Natural killer cell (primary cell): ENCODE results near the gene MBD3. TPM values are rescaled to one million over a fixed set of nuclear protein-coding genes. Genes with fewer than 3 reads are reported as not detected.

Source experiments
- ATAC-seq, 3 donors: fragments of 150-1000 bp in 2 of 3; fragments of 200-7000 bp in 1 of 3; cut with Tn5 transposase; 1 replicate in 1 of 3; 2 replicates in 2 of 3; pipeline ENCODE4 v1.10.0; 2021; ENCODE audit warnings: mild to moderate bottlenecking in 2 of 3, moderate library complexity in 2 of 3
- DNase-seq, 2 donors: peaks; one replicate each; pipeline versions ENCODE4 v3.0.0 to v3.0.0-alpha.2; 2013 to 2021; ENCODE audit warnings: mixed read lengths in 1 of 2
- H3K27ac ChIP-seq: one replicate; pipeline ENCODE4 v1.5.1; 2013; ENCODE audit warnings: mild to moderate bottlenecking, low read length
- H3K27me3 ChIP-seq: one replicate; pipeline ENCODE4 v1.6.1; 2013; ENCODE audit warnings: low read length; ENCODE audit not compliant: control insufficient read depth, insufficient read depth
- H3K36me3 ChIP-seq: one replicate; pipeline ENCODE4 v1.6.1; 2013; ENCODE audit warnings: low read length; ENCODE audit not compliant: control insufficient read depth, insufficient read depth
- H3K4me1 ChIP-seq: one replicate; pipeline ENCODE4 v1.6.1; 2013; ENCODE audit warnings: low read length; ENCODE audit not compliant: control insufficient read depth, insufficient read depth
- H3K4me3 ChIP-seq: one replicate; pipeline ENCODE4 v1.5.1; 2013; ENCODE audit warnings: low read length
- H3K9me3 ChIP-seq: one replicate; pipeline ENCODE4 v1.6.1; 2013; ENCODE audit warnings: low read length; ENCODE audit not compliant: control insufficient read depth, insufficient read depth
- H3K27ac Mint-ChIP-seq, 2 donors: one replicate each; pipeline ENCODE4 v1.8.0; 2022; ENCODE audit warnings: mild to moderate bottlenecking in 2 of 2, mixed read lengths in 2 of 2, moderate library complexity in 1 of 2
- H3K27me3 Mint-ChIP-seq, 2 donors: one replicate each; pipeline ENCODE4 v1.8.0; 2022; ENCODE audit warnings: low read depth in 2 of 2, mixed read lengths in 2 of 2
- H3K36me3 Mint-ChIP-seq: one replicate; pipeline ENCODE4 v1.8.0; 2022; ENCODE audit warnings: mixed read lengths
- H3K4me1 Mint-ChIP-seq, 2 donors: one replicate each; pipeline ENCODE4 v1.8.0; 2022; ENCODE audit warnings: mixed read lengths in 2 of 2
- H3K4me3 Mint-ChIP-seq: one replicate; pipeline ENCODE4 v1.8.0; 2022; ENCODE audit warnings: mild to moderate bottlenecking, moderate library complexity, mixed read lengths
- H3K9me3 Mint-ChIP-seq, 2 donors: one replicate each; pipeline ENCODE4 v1.8.0; 2022; ENCODE audit warnings: mixed read lengths in 2 of 2
- CTCF ChIP-seq: fragments of 200-600 bp; IDR thresholded peaks from one replicate; pipeline ENCODE4 v1.8.0; 2022; ENCODE audit warnings: antibody characterized with exemption
- WGBS: methylation state at CpG from one replicate; pipeline ENCODE4 v1.1.7; 2013; ENCODE audit warnings: missing lambda C conversion rate; ENCODE audit not compliant: insufficient coverage; 5-methylcytosine and 5-hydroxymethylcytosine counted together
- intact Hi-C: fragments of 100-400 bp; cut with micrococcal nuclease; formaldehyde crosslinking; loops from one replicate; pipeline ENCODE4 v1.14.2; 2022
- total RNA-seq, 4 donors: library from RNA; stranded (reverse); fragments of 120-200 nt in 1 of 4; gene quantifications; one replicate each; pipeline versions ENCODE4 v1.2.3 to v1.2.4, GENCODE V29; 2013 to 2022

MBD3 gene
- total RNA-seq, 3 donors from 2014 or later (not counting 1 experiment from before 2014, with no cell fraction given), result 55.9 to 66.7 (median 59.0) TPM

GRCh38 chr19:1570836-1571235 lies 21.8 kb downstream of the MBD3 start:
- Mint-ChIP-seq H3K4me3 (no peak overlapping the region), H3K4me1 (peaks cover 0 to 4% of the 10 kb centered on the region in 2 donors), H3K9me3 (no peaks in the 10 kb centered on the region), H3K27me3 (peaks cover 10 to 13% of the 10 kb centered on the region in 2 donors), H3K36me3 (no peaks in the 10 kb centered on the region), H3K27ac (no peak overlapping the region)
- ATAC-seq (no peak), DNase-seq (no peak)
- WGBS, result 94% methylated on average over 13 of the region's 13 CpGs
- Histone ChIP-seq H3K4me3 (no peak overlapping the region), H3K36me3 (no peaks in the 10 kb centered on the region), H3K27ac (no peak overlapping the region), H3K9me3 (no peaks in the 10 kb centered on the region), H3K4me1 (peaks cover 14% of the 10 kb centered on the region), H3K27me3 (no peaks in the 10 kb centered on the region)
- intact Hi-C loops, result no loop called here
- no peak for TF ChIP-seq CTCF

GRCh38 chr19:1569997-1570396 lies 22.7 kb downstream of the MBD3 start:
- Histone ChIP-seq H3K4me1 (peaks cover 14% of the 10 kb centered on the region), H3K9me3 (no peaks in the 10 kb centered on the region), H3K36me3 (no peaks in the 10 kb centered on the region), H3K27me3 (no peaks in the 10 kb centered on the region), H3K27ac (no peak overlapping the region), H3K4me3 (no peak overlapping the region)
- DNase-seq, result no peak
- no peaks in the 10 kb centered on the region for H3K9me3 Mint-ChIP-seq
- ATAC-seq, result no peak
- intact Hi-C loops, result no loop called here
- peaks cover 0 to 4% of the 10 kb centered on the region in 2 donors for H3K4me1 Mint-ChIP-seq
- no peaks in the 10 kb centered on the region for H3K36me3 Mint-ChIP-seq
- peak overlapping the region in 1 of 2 donors; percentile 25 for H3K27ac Mint-ChIP-seq
- TF ChIP-seq CTCF, result no peak
- H3K4me3 Mint-ChIP-seq, result peak overlapping the region; percentile 71
- WGBS, result 59% methylated on average over 4 of the region's 4 CpGs
- H3K27me3 Mint-ChIP-seq, result peaks cover 10 to 13% of the 10 kb centered on the region in 2 donors

GRCh38 chr19:1568320-1569019 lies 24.2 kb downstream of the MBD3 start, which contains the start of gene MEX3D:
Gene MEX3D (minus strand): TSS chr19:1568325. CDS start chr19:1568058, 267 bp downstream.
- no peak within 1 kb of the TSS for H3K4me3 ChIP-seq
- H3K27me3 Mint-ChIP-seq, result peaks cover 10 to 13% of the 10 kb centered on the region in 2 donors
- H3K4me1 ChIP-seq, result peaks cover 14% of the 10 kb centered on the region
- peak within 1 kb of the TSS in 1 of 2 donors; percentile 52 for H3K27ac Mint-ChIP-seq
- H3K4me3 Mint-ChIP-seq, result peak within 1 kb of the TSS; percentile 58
- no peaks in the 10 kb centered on the region for H3K36me3 ChIP-seq
- peak; percentile 78 to 91 for DNase-seq
- H3K27ac ChIP-seq, result no peak within 1 kb of the TSS
- H3K4me1 Mint-ChIP-seq, result peaks cover 0 to 4% of the 10 kb centered on the region in 2 donors
- WGBS, result 7% methylated on average over 63 of the region's 63 CpGs
- H3K9me3 Mint-ChIP-seq, result no peaks in the 10 kb centered on the region
- no peaks in the 10 kb centered on the region for H3K36me3 Mint-ChIP-seq
- H3K27me3 ChIP-seq, result no peaks in the 10 kb centered on the region
- peak; percentile 93 to 97 (median 94) for ATAC-seq
- H3K9me3 ChIP-seq, result no peaks in the 10 kb centered on the region
- no peak for TF ChIP-seq CTCF
- intact Hi-C loops, result no loop called here
